Activated CD4-positive, alpha-beta T cell treated with anti-CD3 and anti-CD28 coated beads for 48 hours (primary cell): ENCODE measurements around the gene DOCK10.
A peak's percentile ranks its signal among the peaks of the same experiment; 100 is the strongest.

Experiments used
- DNase-seq: peaks from one replicate; pipeline ENCODE4 v3.0.0-alpha.2; 2020

DOCK10 gene

DNA sequence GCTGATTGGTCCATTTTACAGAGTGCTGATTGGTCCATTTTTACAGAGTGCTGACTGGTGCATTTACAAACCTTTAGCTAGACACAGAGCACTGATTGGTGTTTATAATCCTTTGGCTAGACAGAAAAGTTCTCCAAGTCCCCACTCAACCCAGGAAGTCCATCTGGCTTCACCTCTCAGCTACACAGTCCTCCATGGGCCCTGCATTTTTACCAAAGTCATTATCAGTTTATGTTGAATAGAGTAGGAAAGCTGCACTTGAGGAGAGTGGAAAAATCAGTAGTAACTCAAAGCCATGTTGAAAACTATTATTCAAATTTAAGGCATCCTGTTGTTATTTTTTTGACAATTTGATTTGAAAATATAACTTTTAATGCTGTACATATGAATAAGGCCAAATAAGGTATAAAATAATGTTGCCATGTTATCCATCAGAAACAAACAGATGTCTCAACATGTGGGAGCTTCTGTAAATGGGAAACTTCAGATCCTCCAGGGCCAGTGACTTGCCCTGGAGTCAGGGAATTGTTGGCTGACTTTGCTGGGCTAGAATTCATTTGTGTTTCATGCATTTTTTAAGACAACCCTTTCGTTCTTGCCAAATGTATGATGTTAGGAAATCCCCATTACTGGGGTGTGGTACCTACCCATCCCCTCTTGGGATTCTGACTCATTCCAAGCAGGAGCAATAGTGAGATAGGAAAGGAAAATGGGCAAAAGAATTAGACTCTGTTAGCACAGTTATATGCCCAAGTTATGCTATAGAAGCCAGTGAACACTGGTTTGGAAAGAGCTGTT lies 288.3 kb downstream of the DOCK10 start:
- DNase-seq = no peak

DNA sequence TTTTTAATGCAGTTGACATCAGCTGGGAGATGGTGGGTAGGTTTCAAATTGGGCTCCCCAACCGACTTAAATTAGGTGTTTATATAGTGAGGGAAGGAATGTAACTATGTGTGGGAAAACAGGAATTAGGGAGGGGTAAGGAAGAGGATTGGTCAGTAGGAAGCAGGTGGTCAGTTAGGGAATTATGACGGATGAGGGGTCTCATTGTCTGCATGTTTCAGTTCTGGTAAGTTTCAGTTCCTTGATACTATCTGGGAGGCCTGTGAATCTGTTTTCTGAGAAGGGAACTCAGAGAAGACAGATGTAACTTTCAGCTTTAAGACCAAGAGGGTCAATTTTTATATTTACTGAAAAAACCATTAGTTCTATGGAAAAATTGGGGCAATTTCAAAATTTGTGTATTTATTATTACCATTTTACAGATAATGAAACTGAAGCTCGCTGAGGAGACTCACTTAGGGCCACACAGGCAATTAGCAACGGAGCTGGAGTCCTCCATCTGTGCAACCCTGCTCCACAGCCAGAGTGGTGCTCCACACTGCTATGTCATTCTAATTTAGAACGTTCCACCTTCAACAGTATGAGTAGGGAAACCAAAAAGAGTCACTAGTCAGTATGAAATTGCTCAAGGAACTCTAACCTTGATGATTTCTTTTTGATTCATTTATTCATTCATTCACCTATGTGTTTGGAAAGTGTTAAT lies 290.1 kb downstream of the DOCK10 start:
- no peak for DNase-seq

DNA sequence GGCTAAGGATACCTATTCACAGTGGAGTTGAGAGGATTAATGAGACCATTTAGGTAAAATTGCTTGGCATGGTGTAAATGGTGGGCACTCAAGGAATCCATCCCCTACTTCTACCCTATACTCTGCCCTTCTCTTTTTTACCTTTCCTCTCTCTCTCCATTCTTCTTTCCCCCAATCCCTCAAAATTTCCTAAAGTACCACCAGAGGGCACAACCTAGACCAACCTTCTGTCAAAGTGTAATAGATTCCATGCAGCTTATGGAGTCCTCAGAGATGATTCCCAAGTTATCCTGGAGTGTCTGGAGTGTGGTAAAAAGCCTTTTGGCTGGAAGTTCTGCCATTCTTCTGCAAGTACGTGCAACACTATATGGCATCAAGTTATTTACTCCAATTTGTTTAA lies 293.1 kb downstream of the DOCK10 start:
- no peak for DNase-seq

GRCh38 chr2:224747765-224748164 lies 294.5 kb downstream of the DOCK10 start:
- DNase-seq = no peak

GRCh38 chr2:224736227-224736626 lies 306.0 kb downstream of the DOCK10 start:
- no peak for DNase-seq

DNA sequence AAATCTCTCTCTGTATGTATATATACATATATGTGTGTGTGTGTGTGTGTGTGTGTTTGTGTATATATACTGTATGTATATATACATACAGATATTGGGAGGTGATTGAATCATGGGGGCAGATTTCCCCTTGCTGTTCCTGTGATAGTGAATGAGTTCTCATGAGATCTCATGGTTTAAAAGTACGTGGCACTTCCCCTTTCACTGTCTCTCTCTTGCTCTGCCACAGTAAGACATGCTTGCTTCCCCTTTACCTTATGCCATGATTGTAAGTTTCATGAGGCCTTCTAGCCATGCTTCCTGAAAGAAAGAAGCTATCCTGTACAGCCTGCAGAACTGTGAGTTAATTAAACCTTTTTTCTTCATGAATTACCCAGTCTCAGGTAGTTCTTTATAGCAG lies 307.3 kb downstream of the DOCK10 start:
- no peak for DNase-seq

- no peak for DNase-seq
Measured at GRCh38 chr2:224731665-224732064, 310.6 kb downstream of the DOCK10 start.

GRCh38 chr2:224729435-224729834 lies 312.8 kb downstream of the DOCK10 start:
- no peak for DNase-seq

DNA sequence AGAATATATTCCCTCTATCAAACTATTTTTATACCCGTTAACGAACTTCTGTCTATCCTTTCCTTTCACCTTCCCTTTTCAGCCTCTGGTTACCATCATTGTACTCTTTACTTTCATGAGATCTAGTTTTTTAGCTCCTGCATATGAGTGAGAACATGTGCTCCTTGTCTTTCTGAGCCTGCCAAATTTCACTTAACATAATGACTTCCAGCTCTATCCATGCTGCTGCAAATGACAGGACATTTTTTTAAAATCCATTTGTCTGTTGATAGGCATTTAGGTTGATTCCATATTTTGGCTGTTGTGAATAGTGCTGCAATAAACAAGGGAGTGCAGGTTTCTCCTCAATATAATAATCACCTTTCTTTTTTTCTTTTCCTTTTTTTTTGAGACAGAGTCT lies 317.9 kb downstream of the DOCK10 start:
- DNase-seq = no peak

- DNase-seq = no peak
Measured at GRCh38 chr2:224723586-224724217, 318.6 kb downstream of the DOCK10 start.

DNA sequence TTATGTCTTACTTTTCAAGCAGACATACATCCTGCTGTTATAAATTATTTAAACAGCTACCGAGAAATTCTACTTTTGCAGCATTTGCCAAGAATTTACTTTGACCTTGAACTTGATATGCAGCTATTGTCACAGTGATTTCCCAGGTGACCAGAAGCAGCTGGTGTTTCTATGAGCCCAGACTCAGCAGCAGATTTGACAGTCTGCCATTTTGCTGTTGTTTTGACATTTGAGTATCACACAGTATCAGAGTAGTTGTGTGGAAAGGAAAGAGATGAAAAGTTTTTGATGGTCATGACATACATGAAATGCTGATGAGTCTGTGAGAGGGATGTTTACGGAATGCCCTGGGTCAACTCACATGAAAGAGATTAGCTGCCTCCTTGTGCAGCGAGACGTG lies 319.5 kb downstream of the DOCK10 start:
- DNase-seq = no peak

GRCh38 chr2:224722250-224722649 lies 320.0 kb downstream of the DOCK10 start:
- DNase-seq = peak; percentile 4

DNA sequence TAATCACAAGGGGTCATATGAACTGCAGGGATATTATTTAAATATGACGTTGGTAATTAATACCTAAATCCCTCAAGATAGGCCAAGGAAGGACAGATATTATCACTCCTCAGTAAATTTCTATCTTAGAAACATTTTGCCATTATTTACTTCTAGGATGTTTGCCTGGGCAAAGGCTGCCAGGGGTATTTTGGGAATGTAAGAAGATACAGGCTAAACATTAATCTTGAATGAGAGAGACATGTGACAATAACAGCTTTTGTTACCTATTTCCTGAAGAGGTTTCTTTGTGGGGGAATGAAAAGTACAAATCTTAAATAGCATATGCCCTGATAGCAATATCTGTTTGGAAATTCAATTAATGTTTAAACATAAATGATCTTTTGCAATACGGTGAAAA lies 325.3 kb downstream of the DOCK10 start:
- DNase-seq = no peak

DNA sequence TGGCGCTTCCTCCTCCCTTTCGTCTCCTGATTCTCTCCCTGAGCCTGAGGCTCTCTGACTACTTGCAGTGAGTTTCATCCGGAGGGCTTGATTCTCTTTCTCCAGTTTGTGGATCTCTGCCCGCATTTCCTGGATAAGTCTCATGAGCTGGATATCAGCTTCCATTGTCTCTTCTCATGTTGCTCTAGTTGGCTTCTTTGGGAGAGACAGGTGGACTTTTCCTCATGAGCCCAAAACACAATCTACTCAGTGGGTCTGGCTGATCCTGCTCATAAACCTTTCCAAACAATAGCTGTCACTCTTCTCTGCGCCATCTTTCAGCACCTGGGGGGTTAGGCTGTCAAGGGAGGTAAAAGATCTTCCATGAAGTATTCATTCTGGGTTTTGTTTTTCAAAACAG lies 326.1 kb downstream of the DOCK10 start, which contains the start of gene CCDC195:
TSS of gene CCDC195 (minus strand) at position 165 of the 400 bp plus-strand sequence. CDS start at position 165, 0 bp downstream.
- no peak for DNase-seq
